Medulla oblongata (tissue), 1 donor: ENCODE measurements around the gene WDR38.

Experiments used
- DNase-seq: peaks from one replicate; pipeline ENCODE4 v3.0.0-alpha.2; 2015; ENCODE audit errors: extremely low spot score

WDR38 gene, protein sequence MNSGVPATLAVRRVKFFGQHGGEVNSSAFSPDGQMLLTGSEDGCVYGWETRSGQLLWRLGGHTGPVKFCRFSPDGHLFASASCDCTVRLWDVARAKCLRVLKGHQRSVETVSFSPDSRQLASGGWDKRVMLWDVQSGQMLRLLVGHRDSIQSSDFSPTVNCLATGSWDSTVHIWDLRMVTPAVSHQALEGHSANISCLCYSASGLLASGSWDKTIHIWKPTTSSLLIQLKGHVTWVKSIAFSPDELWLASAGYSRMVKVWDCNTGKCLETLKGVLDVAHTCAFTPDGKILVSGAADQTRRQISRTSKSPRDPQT

DNA sequence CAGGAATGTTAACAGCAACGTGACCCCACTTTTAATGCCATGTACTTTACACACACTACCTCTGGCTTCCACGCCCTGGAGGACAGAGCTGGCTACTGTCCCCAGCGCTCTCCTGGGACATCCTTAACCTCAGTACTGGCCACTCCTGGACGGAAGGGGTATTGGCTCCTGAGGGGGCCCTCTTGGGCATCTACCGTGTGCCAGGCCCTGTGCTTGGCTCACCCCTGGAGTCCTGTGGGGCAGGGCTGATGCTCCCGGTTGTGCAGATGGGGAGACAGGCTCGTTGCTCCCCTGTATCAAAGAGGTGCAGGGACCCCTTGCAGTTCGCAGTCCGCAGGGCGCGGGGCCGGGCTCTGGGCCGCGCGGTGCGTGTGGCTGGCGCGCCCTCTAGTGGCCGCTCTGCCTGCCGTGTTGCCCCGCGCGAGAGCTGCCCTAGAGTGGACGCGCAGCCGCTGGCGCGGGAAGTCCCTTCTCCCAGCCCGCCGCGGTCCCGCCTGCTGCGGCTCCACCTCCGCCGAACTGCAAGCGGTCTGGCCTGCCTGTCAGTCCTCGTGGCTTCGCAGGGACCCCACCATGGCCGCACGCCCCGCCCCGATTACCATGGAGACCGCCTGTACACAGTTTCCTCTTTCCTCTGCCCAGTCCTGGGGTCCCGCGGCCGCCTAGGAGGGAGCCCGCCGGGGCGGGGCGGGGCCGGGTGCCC, at the start of gene WDR38:
TSS of gene WDR38 (plus strand) at position 632 of the 703 bp plus-strand sequence. CDS start 72 bp downstream, outside the sequence.
- peak; percentile 71 for DNase-seq

- no peak for DNase-seq
Observed at GRCh38 chr9:124803911-124804310, 49.3 kb upstream of the WDR38 start.

DNA sequence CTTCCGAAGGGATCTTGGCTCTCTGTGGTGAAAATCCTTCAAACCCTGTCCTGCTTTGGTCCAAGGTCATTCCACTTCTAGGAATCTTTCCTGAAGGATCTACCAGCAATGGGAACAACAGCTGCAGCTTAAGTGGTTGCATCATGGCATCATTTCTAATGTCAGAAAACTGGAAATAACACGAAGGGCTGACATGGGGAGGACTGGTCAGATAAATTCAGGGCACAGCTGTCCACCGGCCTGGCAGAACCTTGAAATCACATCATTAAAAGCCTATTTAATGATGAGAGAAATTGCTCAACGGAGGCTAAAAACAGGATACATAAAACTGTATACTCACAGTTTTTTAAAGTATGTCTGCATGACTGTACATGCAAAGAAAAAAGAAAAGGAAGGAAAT, 48.1 kb upstream of the WDR38 start:
- no peak for DNase-seq

- no peak for DNase-seq
Observed at GRCh38 chr9:124808246-124808956, 44.9 kb upstream of the WDR38 start.

GRCh38 chr9:124809211-124809610, 44.0 kb upstream of the WDR38 start:
- no peak for DNase-seq

- no peak for DNase-seq
Observed at GRCh38 chr9:124809741-124810500, 43.3 kb upstream of the WDR38 start.

DNA sequence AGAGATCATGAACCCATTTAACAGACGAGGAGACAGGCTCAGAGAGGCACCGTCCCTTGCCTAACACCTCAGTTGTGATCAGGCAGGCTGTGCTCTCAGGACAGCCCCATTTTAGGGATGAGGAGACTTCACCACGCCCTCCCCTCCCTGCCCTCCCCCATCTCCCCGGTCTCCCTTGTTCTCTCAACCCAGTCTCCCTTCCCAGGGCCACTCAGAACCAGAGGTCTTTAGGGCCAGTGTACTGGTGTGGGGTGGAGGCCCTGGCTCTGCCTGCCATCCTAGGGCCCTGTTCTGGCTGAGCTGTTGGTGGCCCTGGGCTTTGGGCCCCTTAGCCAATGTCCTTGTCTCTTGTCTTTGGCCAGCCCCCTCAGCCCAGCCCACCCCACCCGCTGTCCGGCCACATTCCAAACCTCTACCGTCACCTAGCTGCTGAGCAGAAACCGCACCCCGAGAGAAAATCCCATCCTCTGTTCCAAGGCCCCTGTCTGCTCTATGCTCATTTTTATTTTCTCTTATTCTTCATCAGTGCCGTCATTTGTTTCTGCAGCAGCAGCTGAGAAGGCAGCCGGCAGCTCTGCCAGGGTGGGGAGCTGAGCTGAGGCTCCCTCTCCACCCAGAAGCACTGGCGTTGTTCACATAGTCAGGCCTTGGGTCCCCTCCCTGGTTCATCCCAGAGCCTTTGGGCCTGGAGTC, 42.5 kb upstream of the WDR38 start:
- DNase-seq, result no peak

DNA sequence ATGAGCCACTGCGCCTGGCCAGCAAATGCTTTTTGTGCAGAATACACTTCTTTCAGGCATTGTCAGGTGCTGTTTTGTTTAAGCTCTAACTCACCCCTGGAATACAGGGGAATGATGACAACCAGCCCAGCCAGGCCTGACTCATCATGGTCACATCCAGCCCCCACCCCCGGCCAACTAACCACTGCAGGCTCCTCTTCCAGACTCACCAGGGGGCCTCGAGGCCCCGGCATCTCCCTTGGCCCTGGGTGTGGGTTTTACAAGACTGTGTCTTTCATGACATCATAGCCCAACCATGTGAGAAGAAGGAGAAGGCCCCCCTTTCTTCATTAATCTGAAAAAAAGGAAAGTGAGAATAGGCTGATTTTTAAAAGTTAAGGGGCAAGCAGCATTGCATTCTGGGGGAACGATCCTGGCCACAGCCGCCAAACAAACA, 40.8 kb upstream of the WDR38 start:
- DNase-seq, result no peak

DNA sequence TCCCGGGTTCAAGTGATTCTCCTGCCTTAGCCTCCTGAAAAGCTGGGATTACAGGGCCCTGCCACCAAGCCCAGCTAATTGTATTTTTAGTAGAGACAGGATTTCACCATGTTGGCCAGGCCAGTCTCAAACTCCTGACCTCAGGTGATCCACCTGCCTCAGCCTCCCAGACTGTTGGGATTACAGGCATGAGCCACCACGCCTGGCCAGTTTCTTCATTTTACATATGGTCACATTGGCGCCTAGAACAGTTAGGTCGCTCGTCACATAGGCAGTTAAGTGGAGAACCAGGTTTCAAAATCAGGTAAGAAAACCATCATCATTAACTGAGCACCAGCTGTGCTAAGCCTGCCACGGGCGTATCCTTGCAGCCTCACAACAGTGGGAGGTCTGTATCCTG, 40.2 kb upstream of the WDR38 start:
- DNase-seq, result no peak

- no peak for DNase-seq
Observed at GRCh38 chr9:124813501-124814163, 39.6 kb upstream of the WDR38 start.

DNA sequence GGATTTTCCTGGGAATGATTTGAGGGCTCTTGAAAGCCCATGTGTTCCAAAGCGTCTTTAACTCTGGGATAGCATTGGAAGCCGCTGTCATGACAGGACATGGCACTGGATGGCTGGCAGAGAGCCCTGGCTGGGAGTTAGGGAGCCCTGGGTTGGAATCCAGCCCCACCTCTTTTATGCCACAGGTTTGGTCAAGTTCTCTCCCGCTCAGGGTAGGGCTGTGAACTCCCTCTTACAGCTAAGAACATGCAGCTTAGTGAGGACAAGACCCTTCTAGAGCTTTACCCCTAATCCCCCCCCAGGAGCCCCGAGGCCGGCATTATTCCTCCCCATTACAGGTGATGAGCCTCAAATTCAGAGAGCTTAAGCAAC, 39.1 kb upstream of the WDR38 start:
- DNase-seq, result no peak

GRCh38 chr9:124815601-124816000, 37.7 kb upstream of the WDR38 start:
- no peak for DNase-seq

DNA sequence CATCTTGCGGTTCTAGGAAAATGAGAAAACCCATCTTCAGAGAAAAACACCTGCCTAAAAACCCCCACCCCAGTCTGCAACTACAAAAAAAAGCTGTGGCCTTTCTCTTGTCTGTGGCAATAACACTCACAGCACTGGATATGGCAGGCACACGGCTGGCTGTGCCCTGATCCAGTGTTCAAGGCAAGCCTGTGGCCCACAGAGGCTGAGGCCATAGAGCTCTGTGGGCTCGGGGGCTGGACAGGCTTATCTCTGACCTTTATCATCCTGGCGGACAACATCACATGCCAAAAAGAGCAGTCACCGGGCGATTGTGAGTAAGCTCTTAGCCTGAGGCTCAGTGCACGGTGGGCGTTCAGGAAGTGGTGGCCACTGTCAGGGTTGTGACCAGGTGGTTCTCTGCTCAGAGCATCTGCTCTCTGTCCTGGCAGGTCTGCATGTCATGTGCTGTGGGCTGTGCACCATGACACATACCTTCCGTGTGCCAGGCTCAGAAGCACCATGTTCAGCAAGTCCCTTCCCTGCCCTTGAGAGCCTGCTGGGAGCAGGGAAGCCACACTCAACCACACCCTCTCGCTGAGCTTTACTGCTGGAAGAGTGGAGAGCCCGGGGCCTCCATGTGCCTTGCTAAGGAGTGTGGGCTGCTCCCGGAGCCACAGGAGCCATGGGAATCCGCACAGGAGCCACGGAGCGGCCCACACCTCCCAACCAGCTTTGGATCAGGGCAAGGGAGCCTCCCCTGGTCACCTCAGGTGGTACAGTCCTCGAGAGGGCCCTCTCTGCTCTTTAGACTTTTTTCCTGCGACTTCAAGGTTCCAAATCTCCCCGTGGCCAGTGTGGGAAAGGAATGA, 34.6 kb upstream of the WDR38 start:
- DNase-seq, result no peak

- DNase-seq, result no peak
Observed at GRCh38 chr9:124820698-124821623, 32.3 kb upstream of the WDR38 start.

GRCh38 chr9:124828489-124829333, 24.5 kb upstream of the WDR38 start:
- DNase-seq, result no peak

DNA sequence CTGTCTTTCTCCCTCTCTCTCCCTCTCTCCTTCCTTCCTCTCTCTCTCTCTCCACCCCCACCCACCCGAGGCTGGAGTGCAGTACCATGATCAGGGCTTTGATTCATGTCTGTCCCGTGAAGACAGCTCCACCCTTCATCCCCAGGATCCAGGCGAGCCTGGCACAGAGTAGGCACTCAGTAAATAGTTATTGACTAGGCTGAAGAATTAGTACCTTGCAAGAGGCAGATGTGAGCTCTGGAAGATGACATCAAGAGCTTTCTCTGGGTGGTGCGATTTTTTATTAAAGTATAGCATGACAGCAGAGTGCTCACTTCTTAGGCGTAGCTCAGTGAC, 24.0 kb upstream of the WDR38 start:
- DNase-seq, result no peak

DNA sequence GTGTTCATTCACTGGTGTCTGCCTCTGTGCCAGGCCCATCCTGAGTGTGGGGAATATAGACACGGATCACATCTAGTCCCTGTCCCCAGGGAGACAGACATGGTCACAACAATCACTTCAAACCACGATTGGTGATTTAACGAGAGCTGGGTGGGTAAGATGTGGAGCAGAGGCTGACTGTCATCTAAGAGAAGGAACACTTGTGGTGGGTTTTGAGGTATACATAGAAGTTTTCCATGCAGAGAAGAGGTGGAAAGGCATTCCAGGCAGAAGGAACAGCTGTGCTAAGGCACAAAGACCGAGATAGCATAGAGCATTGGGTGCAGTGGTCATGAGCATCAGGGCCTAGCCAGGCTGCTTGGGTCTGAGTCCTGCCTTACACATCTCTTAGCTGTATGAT, 22.7 kb upstream of the WDR38 start:
- DNase-seq, result no peak
